ENCODE data around the gene XPC.
"Not testable (repeated sequence)": the region's sequence is repeated elsewhere in the genome, so short reads cannot be mapped to it uniquely, and the experiment has no call there.

The XPC gene

GRCh38 chr3:14132120-14132519 is 46.3 kb downstream of the XPC start:
- DNase-seq (ENCODE audit: low read depth) = no peak

GRCh38 chr3:14131134-14131533 is 47.3 kb downstream of the XPC start:
- DNase-seq (ENCODE audit: low read depth) = no peak

- no peak for DNase-seq (ENCODE audit: low read depth)
Measured at GRCh38 chr3:14130707-14131106, 47.7 kb downstream of the XPC start.

- DNase-seq (ENCODE audit: low read depth) = no peak
Measured at GRCh38 chr3:14130230-14130629, 48.2 kb downstream of the XPC start.

- DNase-seq (ENCODE audit: low read depth) = no peak
Measured at GRCh38 chr3:14129296-14129695, 49.1 kb downstream of the XPC start.

GRCh38 chr3:14128724-14129123 is 49.7 kb downstream of the XPC start:
- no peak for DNase-seq (ENCODE audit: low read depth)

GRCh38 chr3:14127516-14128161 is 50.8 kb downstream of the XPC start:
- no peak for DNase-seq (ENCODE audit: low read depth)

GRCh38 chr3:14126887-14127505 is 51.4 kb downstream of the XPC start:
- no peak for DNase-seq (ENCODE audit: low read depth)

GRCh38 chr3:14126017-14126886 is 52.1 kb downstream of the XPC start:
- DNase-seq (ENCODE audit: low read depth) = no peak

- DNase-seq (ENCODE audit: low read depth) = peak; percentile 97
Measured at GRCh38 chr3:14125193-14126016, 53.0 kb downstream of the XPC start.

- DNase-seq (ENCODE audit: low read depth) = peak; percentile 100
Measured at GRCh38 chr3:14124615-14125192, 53.7 kb downstream of the XPC start, which contains the start of the genes CHCHD4 and TMEM43. CHCHD4 (minus strand) TSS chr3:14124870; CDS start chr3:14124676, 194 bp downstream. TMEM43 (plus strand) TSS chr3:14125052; CDS start chr3:14125194, 142 bp downstream.

- peak; percentile 57 for DNase-seq (ENCODE audit: low read depth)
Measured at GRCh38 chr3:14124223-14124614, 54.2 kb downstream of the XPC start.

- no peak for DNase-seq (ENCODE audit: low read depth)
Measured at GRCh38 chr3:14123308-14124222, 54.8 kb downstream of the XPC start.

GRCh38 chr3:14122301-14122700 is 56.1 kb downstream of the XPC start:
- DNase-seq (ENCODE audit: low read depth) = no peak

GRCh38 chr3:14121859-14122258 is 56.5 kb downstream of the XPC start:
- no peak for DNase-seq (ENCODE audit: low read depth)

GRCh38 chr3:14120921-14121448 is 57.4 kb downstream of the XPC start:
- DNase-seq (ENCODE audit: low read depth) = not testable (repeated sequence)

- DNase-seq (ENCODE audit: low read depth) = no peak
Measured at GRCh38 chr3:14120111-14120920, 58.1 kb downstream of the XPC start.

GRCh38 chr3:14119651-14120050 is 58.8 kb downstream of the XPC start:
- DNase-seq (ENCODE audit: low read depth) = no peak
